IMR-90 (cell line): ENCODE results near the gene AKT2.

ENCODE experiments used
- CEBPB ChIP-seq: IDR thresholded peaks from 2 replicates; pipeline ENCODE4 v1.6.1; 2012; ENCODE audit warnings: low read depth, low read length, improper control_type of control experiment
- POLR2A ChIP-seq: IDR thresholded peaks from 2 replicates; pipeline ENCODE4 v1.6.1; 2012; ENCODE audit warnings: mild to moderate bottlenecking, low read depth, low read length
- TF ChIP-seq, protein P1 (sequence below): conservative IDR thresholded peaks from 2 replicates; pipeline ENCODE4 v1.5.1; 2012; ENCODE audit warnings: mild to moderate bottlenecking, low read depth, low read length, improper control_type of control experiment

DNA sequence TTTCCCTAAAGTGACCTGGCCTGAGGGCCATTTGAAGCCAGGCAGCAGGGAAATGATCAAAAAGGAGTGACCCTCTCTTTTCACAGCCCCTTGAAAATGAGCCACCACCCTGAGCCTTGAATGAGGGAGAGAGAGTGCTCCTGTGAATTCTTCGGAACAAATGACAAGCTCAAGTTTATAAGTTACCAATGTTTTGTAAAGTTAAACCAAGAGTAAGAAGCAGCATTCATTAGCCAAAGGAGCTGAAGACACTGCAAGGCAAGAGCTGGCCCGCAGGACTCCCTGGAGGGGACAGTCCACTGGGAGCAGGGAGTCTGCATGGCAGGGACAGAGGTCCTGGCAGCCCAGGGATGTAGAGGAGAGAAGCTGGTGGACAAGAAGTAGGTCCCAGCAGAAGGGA, 42.0 kb downstream of the AKT2 start:
- TF ChIP-seq POLR2A (no peak), CEBPB (no peak)
- TF ChIP-seq, protein P1, sequence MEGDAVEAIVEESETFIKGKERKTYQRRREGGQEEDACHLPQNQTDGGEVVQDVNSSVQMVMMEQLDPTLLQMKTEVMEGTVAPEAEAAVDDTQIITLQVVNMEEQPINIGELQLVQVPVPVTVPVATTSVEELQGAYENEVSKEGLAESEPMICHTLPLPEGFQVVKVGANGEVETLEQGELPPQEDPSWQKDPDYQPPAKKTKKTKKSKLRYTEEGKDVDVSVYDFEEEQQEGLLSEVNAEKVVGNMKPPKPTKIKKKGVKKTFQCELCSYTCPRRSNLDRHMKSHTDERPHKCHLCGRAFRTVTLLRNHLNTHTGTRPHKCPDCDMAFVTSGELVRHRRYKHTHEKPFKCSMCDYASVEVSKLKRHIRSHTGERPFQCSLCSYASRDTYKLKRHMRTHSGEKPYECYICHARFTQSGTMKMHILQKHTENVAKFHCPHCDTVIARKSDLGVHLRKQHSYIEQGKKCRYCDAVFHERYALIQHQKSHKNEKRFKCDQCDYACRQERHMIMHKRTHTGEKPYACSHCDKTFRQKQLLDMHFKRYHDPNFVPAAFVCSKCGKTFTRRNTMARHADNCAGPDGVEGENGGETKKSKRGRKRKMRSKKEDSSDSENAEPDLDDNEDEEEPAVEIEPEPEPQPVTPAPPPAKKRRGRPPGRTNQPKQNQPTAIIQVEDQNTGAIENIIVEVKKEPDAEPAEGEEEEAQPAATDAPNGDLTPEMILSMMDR: no peak
